ENCODE measurements around the gene PCDHGA6.
A peak's percentile ranks its signal among the peaks of the same experiment; 100 is the strongest.

The PCDHGA6 gene

DNA sequence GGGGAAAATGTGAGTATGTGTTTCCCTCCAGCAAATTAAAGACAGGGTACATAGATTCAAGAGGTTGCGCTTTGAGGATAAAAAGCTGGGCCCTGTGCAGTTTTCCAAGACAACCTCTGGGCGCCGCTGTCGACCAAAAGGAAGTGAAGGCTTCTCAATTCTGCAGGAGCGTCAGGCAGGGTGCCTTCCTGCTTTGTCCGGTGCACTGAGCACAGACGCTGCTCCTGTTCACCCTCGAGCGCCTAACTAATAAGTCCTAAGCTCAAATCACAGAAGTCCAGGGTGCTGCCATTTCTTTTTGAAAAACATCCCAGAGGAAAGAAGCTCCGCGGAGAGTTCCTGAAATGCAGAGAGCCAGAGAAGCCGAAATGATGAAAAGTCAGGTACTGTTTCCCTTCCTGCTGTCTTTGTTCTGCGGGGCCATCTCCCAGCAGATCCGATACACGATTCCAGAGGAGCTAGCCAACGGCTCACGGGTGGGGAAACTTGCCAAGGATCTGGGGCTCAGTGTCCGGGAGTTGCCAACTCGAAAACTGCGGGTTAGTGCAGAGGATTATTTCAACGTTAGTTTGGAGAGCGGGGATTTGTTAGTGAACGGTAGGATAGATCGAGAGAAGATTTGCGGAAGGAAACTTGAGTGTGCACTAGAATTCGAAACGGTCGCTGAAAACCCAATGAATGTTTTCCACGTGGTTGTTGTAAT is 23.6 kb upstream of the PCDHGA6 start, which contains the start of gene PCDHGB1:
Gene PCDHGB1, plus strand, starts transcription at position 183 of the 703 bp plus-strand sequence. Its CDS starts 162 bp downstream, at position 345.
- peak; percentile 72 for DNase-seq
- Histone ChIP-seq H3K27me3 (ENCODE audit: insufficient read depth, low read depth, severe bottlenecking) (no peaks in the 10 kb centered on the region), H3K4me3 (ENCODE audit: low read depth, low read length) (peak within 1 kb of the TSS; percentile 32), H3K36me3 (no peaks in the 10 kb centered on the region), H3K27ac (no peak within 1 kb of the TSS), H3K9me3 (ENCODE audit: severe bottlenecking) (peaks cover 25% of the 10 kb centered on the region)
- TF ChIP-seq, protein P1, sequence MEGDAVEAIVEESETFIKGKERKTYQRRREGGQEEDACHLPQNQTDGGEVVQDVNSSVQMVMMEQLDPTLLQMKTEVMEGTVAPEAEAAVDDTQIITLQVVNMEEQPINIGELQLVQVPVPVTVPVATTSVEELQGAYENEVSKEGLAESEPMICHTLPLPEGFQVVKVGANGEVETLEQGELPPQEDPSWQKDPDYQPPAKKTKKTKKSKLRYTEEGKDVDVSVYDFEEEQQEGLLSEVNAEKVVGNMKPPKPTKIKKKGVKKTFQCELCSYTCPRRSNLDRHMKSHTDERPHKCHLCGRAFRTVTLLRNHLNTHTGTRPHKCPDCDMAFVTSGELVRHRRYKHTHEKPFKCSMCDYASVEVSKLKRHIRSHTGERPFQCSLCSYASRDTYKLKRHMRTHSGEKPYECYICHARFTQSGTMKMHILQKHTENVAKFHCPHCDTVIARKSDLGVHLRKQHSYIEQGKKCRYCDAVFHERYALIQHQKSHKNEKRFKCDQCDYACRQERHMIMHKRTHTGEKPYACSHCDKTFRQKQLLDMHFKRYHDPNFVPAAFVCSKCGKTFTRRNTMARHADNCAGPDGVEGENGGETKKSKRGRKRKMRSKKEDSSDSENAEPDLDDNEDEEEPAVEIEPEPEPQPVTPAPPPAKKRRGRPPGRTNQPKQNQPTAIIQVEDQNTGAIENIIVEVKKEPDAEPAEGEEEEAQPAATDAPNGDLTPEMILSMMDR (IDR thresholded peaks at IDR 0.05; ENCODE audit: low read depth, low read length), result peak; percentile 81

DNA sequence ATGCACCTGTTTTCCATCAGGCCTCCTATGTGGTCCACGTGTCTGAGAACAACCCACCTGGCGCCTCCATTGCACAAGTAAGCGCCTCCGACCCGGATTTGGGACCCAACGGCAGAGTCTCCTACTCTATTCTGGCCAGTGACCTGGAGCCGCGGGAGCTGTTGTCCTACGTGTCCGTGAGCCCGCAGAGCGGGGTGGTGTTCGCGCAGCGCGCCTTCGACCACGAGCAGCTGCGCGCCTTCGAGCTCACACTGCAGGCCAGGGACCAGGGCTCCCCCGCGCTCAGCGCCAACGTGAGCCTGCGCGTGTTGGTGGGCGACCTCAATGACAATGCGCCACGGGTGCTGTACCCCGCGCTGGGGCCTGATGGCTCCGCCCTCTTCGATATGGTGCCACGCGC is 22.1 kb upstream of the PCDHGA6 start:
- Histone ChIP-seq H3K27ac (no peak overlapping the region), H3K9me3 (ENCODE audit: severe bottlenecking) (peaks cover 29% of the 10 kb centered on the region), H3K36me3 (no peaks in the 10 kb centered on the region), H3K27me3 (ENCODE audit: insufficient read depth, low read depth, severe bottlenecking) (no peaks in the 10 kb centered on the region), H3K4me3 (ENCODE audit: low read depth, low read length) (no peak overlapping the region)
- TF ChIP-seq, protein P1 (IDR thresholded peaks at IDR 0.05; ENCODE audit: low read depth, low read length), result no peak
- no peak for DNase-seq

DNA sequence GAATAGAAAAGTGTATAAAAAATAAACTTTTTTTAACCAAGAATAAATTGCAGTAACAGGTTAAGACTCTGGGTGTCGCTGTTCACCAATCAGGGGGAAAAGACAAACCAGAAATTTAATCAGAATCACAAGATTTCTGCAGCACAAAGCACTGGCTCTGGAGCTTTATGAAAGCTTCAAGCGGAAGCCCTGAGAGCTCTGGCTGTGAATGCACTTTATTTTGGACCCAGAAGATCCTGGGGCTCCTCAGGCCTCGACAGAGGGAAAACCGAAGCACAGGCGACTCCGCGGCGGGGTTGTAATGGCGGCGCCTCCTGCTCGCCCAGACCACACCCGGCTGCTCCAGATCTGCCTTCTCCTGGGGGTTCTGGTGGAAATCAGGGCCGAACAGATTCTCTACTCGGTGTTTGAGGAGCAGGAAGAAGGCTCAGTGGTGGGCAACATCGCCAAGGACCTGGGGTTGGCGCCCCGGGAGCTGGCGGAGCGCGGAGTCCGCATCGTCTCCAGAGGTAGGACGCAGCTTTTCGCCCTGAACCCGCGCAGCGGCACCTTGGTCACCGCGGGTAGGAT is 18.7 kb upstream of the PCDHGA6 start, which contains the start of gene PCDHGA4:
Gene PCDHGA4, plus strand, starts transcription at position 122 of the 570 bp plus-strand sequence. Its CDS starts 87 bp downstream, at position 209.
- Histone ChIP-seq H3K36me3 (no peaks in the 10 kb centered on the region), H3K27me3 (ENCODE audit: insufficient read depth, low read depth, severe bottlenecking) (no peaks in the 10 kb centered on the region), H3K9me3 (ENCODE audit: severe bottlenecking) (peaks cover 30% of the 10 kb centered on the region), H3K27ac (no peak within 1 kb of the TSS), H3K4me3 (ENCODE audit: low read depth, low read length) (no peak within 1 kb of the TSS)
- no peak for DNase-seq
- TF ChIP-seq, protein P1 (IDR thresholded peaks at IDR 0.05; ENCODE audit: low read depth, low read length), result peak; percentile 28; the same call in 1 of the 2 replicates

DNA sequence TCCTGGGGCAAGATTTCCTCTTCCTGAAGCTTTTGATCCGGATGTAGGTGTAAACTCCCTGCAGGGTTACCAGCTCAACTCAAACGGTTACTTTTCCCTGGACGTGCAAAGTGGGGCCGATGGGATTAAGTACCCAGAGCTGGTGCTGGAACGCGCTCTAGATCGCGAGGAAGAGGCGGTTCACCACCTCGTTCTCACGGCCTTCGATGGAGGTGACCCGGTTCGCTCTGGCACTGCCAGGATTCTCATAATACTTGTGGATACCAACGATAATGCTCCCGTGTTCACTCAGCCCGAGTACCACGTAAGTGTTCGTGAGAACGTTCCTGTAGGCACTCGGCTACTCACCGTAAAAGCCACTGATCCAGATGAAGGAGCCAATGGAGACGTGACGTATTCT is 18.1 kb upstream of the PCDHGA6 start:
- Histone ChIP-seq H3K27ac (no peak overlapping the region), H3K27me3 (ENCODE audit: insufficient read depth, low read depth, severe bottlenecking) (no peaks in the 10 kb centered on the region), H3K4me3 (ENCODE audit: low read depth, low read length) (no peak overlapping the region), H3K36me3 (no peaks in the 10 kb centered on the region), H3K9me3 (ENCODE audit: severe bottlenecking) (peaks cover 24% of the 10 kb centered on the region)
- DNase-seq, result no peak
- TF ChIP-seq, protein P1 (IDR thresholded peaks at IDR 0.05; ENCODE audit: low read depth, low read length), result no peak

DNA sequence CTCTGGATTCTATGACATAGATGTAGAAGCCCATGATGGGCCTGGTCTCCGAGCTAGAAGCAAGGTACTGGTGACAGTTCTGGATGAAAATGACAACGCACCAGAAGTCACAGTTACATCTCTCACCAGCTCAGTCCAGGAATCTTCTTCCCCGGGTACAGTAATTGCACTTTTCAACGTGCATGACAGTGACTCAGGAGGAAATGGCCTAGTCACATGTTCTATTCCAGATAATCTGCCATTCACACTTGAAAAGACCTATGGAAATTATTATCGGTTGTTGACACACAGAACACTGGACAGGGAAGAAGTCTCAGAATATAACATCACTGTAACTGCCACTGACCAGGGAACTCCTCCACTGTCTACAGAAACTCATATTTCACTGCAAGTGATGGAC is 17.6 kb upstream of the PCDHGA6 start:
- no peak for DNase-seq
- Histone ChIP-seq H3K27ac (no peak overlapping the region), H3K27me3 (ENCODE audit: insufficient read depth, low read depth, severe bottlenecking) (no peaks in the 10 kb centered on the region), H3K4me3 (ENCODE audit: low read depth, low read length) (no peak overlapping the region), H3K9me3 (ENCODE audit: severe bottlenecking) (peaks cover 23% of the 10 kb centered on the region), H3K36me3 (no peaks in the 10 kb centered on the region)
- TF ChIP-seq, protein P1 (IDR thresholded peaks at IDR 0.05; ENCODE audit: low read depth, low read length), result no peak
